Body of pancreas (tissue), 4 donors: ENCODE measurements around the gene ADGRL1.

Source experiments
- POLR2A ChIP-seq, 3 donors: fragments of 450-650 bp; IDR thresholded peaks; one replicate each; pipeline ENCODE4 v1.6.1; 2016; ENCODE audit warnings: antibody characterized with exemption in 3 of 3, mild to moderate bottlenecking in 2 of 3
- TF ChIP-seq, protein P1 (sequence below), 7 experiments: fragments of 450-650 bp in 4 of 7; fragments of 200-600 bp in 3 of 7; sonication (generic) in 3 of 7; IDR thresholded peaks; one replicate each; pipeline ENCODE4 v1.5.1; 2016 to 2019; ENCODE audit warnings: antibody characterized with exemption in 7 of 7

DNA sequence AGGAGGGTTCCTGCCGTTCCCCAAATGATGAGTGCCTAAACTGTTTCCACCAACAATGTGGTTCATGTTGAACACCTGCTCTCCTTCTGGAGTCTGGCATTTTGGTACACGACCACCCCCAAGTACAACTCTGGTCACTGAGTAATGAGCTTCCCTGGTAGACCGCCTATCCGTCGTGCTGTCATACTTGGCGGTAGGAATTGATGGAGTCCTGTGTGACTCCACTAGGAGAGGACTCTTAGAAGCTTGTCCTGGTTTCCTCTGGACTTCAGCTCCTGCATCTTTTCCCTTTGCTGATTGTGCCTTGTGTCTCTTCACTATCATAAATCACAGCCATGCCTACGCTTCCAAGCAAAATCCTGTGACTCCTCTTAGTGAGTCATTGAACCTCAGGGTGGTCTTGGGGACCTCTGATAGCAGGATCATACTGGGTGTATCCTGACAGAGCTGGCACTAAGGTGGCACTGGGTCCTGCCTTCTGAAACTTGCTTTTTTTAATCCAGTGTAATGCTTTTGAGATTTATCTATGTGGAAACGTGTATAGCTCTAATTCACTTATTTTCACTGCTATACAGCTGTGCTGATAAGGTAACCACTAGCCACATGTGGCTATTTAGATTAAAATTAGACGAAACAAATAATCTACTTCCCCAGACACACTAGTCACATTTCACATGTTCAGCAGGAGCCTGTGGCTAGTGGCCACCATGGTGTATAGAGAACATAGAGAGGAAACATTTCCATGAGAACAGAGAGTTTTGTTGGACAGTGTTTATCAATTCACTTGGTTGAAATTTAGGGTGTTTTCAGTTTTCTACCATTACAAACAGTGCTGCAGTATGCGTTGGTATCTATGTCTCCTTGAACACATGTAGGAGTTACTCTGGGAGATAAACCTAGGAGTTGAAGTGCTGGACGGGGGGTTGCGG lies 63.4 kb downstream of the ADGRL1 start:
- TF ChIP-seq, protein P1, sequence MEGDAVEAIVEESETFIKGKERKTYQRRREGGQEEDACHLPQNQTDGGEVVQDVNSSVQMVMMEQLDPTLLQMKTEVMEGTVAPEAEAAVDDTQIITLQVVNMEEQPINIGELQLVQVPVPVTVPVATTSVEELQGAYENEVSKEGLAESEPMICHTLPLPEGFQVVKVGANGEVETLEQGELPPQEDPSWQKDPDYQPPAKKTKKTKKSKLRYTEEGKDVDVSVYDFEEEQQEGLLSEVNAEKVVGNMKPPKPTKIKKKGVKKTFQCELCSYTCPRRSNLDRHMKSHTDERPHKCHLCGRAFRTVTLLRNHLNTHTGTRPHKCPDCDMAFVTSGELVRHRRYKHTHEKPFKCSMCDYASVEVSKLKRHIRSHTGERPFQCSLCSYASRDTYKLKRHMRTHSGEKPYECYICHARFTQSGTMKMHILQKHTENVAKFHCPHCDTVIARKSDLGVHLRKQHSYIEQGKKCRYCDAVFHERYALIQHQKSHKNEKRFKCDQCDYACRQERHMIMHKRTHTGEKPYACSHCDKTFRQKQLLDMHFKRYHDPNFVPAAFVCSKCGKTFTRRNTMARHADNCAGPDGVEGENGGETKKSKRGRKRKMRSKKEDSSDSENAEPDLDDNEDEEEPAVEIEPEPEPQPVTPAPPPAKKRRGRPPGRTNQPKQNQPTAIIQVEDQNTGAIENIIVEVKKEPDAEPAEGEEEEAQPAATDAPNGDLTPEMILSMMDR (IDR thresholded peaks at IDR 0.05) = no peak
- TF ChIP-seq POLR2A (IDR thresholded peaks at IDR 0.05) = no peak
